Astrocyte (in vitro differentiated cells and primary cell): Measurements from ENCODE around the gene CLBA1. TPM values are rescaled to one million over a fixed set of nuclear protein-coding genes. Genes with fewer than 3 reads are reported as not detected.

Experiments
- DNase-seq: peaks from one replicate; pipeline ENCODE4 v3.0.0-alpha.2; 2010; ENCODE audit warnings: low read depth
- FAIRE-seq: peaks from 2 replicates; lab custom pipeline; 2011; peaks lifted over from hg19 to GRCh38; lab: Jason Lieb, UNC
- H2AFZ ChIP-seq: 2 replicates; pipeline ENCODE4 v1.6.0; 2012; ENCODE audit warnings: low read depth, low read length, inconsistent platforms
- H3K27ac ChIP-seq: 2 replicates; pipeline ENCODE4 v1.5.1; 2011; ENCODE audit warnings: low read depth, low read length, inconsistent platforms
- H3K27me3 ChIP-seq: 2 replicates; pipeline ENCODE4 v1.6.0; 2011; ENCODE audit warnings: low read length, inconsistent platforms; ENCODE audit not compliant: insufficient read depth
- H3K36me3 ChIP-seq: 2 replicates; pipeline ENCODE4 v1.5.1; 2011; ENCODE audit warnings: low read length, inconsistent platforms; ENCODE audit not compliant: insufficient read depth
- H3K4me1 ChIP-seq: 2 replicates; pipeline ENCODE4 v1.5.1; 2011; ENCODE audit warnings: low read length, inconsistent platforms; ENCODE audit not compliant: insufficient read depth
- H3K4me2 ChIP-seq: 2 replicates; pipeline ENCODE4 v1.6.0; 2012; ENCODE audit warnings: low read length, inconsistent platforms
- H3K4me3 ChIP-seq: 2 replicates; pipeline ENCODE4 v1.5.1; 2011; ENCODE audit warnings: low read depth, mild to moderate bottlenecking, low read length, inconsistent platforms; ENCODE audit not compliant: insufficient read depth
- H3K79me2 ChIP-seq: 2 replicates; pipeline ENCODE4 v1.6.0; 2012; ENCODE audit warnings: mild to moderate bottlenecking, low read length, inconsistent platforms; ENCODE audit not compliant: insufficient read depth
- H3K9ac ChIP-seq: 2 replicates; pipeline ENCODE4 v1.6.0; 2012; ENCODE audit warnings: mild to moderate bottlenecking, low read length, inconsistent platforms
- H3K9me3 ChIP-seq: 2 replicates; pipeline ENCODE4 v1.5.1; 2012; ENCODE audit warnings: low read depth, mild to moderate bottlenecking, low read length, inconsistent platforms; ENCODE audit not compliant: insufficient read depth
- H4K20me1 ChIP-seq: 2 replicates; pipeline ENCODE4 v1.6.0; 2012; ENCODE audit warnings: low read length, inconsistent platforms; ENCODE audit not compliant: insufficient read depth
- H3K27ac Mint-ChIP-seq: one replicate; pipeline ENCODE4 v1.8.0; 2021; ENCODE audit warnings: mild to moderate bottlenecking, mixed read lengths; ENCODE audit not compliant: unreplicated experiment
- H3K27me3 Mint-ChIP-seq: one replicate; pipeline ENCODE4 v1.8.0; 2021; ENCODE audit warnings: low read depth, mixed read lengths; ENCODE audit not compliant: unreplicated experiment
- H3K36me3 Mint-ChIP-seq: one replicate; pipeline ENCODE4 v1.8.0; 2021; ENCODE audit warnings: low read depth, mixed read lengths; ENCODE audit not compliant: unreplicated experiment
- H3K4me1 Mint-ChIP-seq: one replicate; pipeline ENCODE4 v1.8.0; 2021; ENCODE audit warnings: low read depth, mixed read lengths; ENCODE audit not compliant: unreplicated experiment
- H3K4me3 Mint-ChIP-seq: one replicate; pipeline ENCODE4 v1.8.0; 2021; ENCODE audit warnings: mild to moderate bottlenecking, moderate library complexity, mixed read lengths; ENCODE audit not compliant: unreplicated experiment
- H3K9me3 Mint-ChIP-seq: one replicate; pipeline ENCODE4 v1.8.0; 2021; ENCODE audit warnings: mild to moderate bottlenecking, mixed read lengths; ENCODE audit not compliant: unreplicated experiment
- EZH2 ChIP-seq: IDR thresholded peaks from 2 replicates; pipeline ENCODE4 v1.6.1; 2012; ENCODE audit warnings: mild to moderate bottlenecking, low read length, inconsistent platforms; ENCODE audit not compliant: insufficient read depth
- total RNA-seq: library from RNA; stranded (reverse); gene quantifications from 2 replicates; pipeline ENCODE4 v1.2.1, GENCODE V29; 2021
- TF ChIP-seq, protein P1 (sequence below): IDR thresholded peaks from 2 replicates; pipeline ENCODE4 v1.5.1; 2011; ENCODE audit warnings: low read depth, mild to moderate bottlenecking, inconsistent platforms, low read length, moderate library complexity; ENCODE audit not compliant: insufficient read depth

CLBA1 gene
- total RNA-seq, 1 donor from 2014 or later, result 6.3 TPM

GRCh38 chr14:105042813-105043212, 57.2 kb downstream of the CLBA1 start:
- TF ChIP-seq EZH2, result no peak
- TF ChIP-seq, protein P1, sequence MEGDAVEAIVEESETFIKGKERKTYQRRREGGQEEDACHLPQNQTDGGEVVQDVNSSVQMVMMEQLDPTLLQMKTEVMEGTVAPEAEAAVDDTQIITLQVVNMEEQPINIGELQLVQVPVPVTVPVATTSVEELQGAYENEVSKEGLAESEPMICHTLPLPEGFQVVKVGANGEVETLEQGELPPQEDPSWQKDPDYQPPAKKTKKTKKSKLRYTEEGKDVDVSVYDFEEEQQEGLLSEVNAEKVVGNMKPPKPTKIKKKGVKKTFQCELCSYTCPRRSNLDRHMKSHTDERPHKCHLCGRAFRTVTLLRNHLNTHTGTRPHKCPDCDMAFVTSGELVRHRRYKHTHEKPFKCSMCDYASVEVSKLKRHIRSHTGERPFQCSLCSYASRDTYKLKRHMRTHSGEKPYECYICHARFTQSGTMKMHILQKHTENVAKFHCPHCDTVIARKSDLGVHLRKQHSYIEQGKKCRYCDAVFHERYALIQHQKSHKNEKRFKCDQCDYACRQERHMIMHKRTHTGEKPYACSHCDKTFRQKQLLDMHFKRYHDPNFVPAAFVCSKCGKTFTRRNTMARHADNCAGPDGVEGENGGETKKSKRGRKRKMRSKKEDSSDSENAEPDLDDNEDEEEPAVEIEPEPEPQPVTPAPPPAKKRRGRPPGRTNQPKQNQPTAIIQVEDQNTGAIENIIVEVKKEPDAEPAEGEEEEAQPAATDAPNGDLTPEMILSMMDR, result no peak
- no peak overlapping the region for H2AFZ ChIP-seq
- Mint-ChIP-seq H3K4me3 (no peak overlapping the region), H3K9me3 (no peaks in the 10 kb centered on the region), H3K36me3 (peaks cover 2% of the 10 kb centered on the region), H3K27me3 (peaks cover 27% of the 10 kb centered on the region), H3K4me1 (no peaks in the 10 kb centered on the region), H3K27ac (no peak overlapping the region)
- FAIRE-seq (no peak), DNase-seq (no peak)
- H3K27ac ChIP-seq, result no peak overlapping the region
- H3K4me3 ChIP-seq, result no peak overlapping the region
- peaks cover 57% of the 10 kb centered on the region for H4K20me1 ChIP-seq
- H3K4me1 ChIP-seq, result no peaks in the 10 kb centered on the region
- H3K36me3 ChIP-seq, result no peaks in the 10 kb centered on the region
- no peak overlapping the region for H3K4me2 ChIP-seq
- H3K79me2 ChIP-seq, result peaks cover 26% of the 10 kb centered on the region
- H3K27me3 ChIP-seq, result no peaks in the 10 kb centered on the region
- no peaks in the 10 kb centered on the region for H3K9me3 ChIP-seq
- H3K9ac ChIP-seq, result no peak overlapping the region

GRCh38 chr14:105043641-105044040, 58.1 kb downstream of the CLBA1 start:
- H3K27me3 Mint-ChIP-seq, result peaks cover 27% of the 10 kb centered on the region
- no peaks in the 10 kb centered on the region for H3K4me1 Mint-ChIP-seq
- Histone ChIP-seq H3K4me1 (no peaks in the 10 kb centered on the region), H3K9me3 (no peaks in the 10 kb centered on the region), H3K4me3 (no peak overlapping the region), H3K27ac (no peak overlapping the region), H4K20me1 (peaks cover 57% of the 10 kb centered on the region), H3K9ac (no peak overlapping the region), H3K79me2 (peaks cover 29% of the 10 kb centered on the region), H3K4me2 (no peak overlapping the region), H3K36me3 (no peaks in the 10 kb centered on the region), H2AFZ (no peak overlapping the region), H3K27me3 (no peaks in the 10 kb centered on the region)
- TF ChIP-seq, protein P1, result no peak
- no peak for TF ChIP-seq EZH2
- H3K27ac Mint-ChIP-seq, result no peak overlapping the region
- H3K9me3 Mint-ChIP-seq, result no peaks in the 10 kb centered on the region
- H3K4me3 Mint-ChIP-seq, result no peak overlapping the region
- no peak for DNase-seq
- peaks cover 2% of the 10 kb centered on the region for H3K36me3 Mint-ChIP-seq
- FAIRE-seq, result no peak

Other genes with a start within 250 kb of the CLBA1 start
- 46.4 and 51.0 TPM in 2 replicates for gene SIVA1, start 232.6 kb upstream of the CLBA1 start, total RNA-seq
- gene AKT1, start 190.0 kb upstream of the CLBA1 start, total RNA-seq, result 148 and 155 TPM in 2 replicates
- gene ZBTB42, start 184.7 kb upstream of the CLBA1 start, total RNA-seq, result 6.6 and 6.9 TPM in 2 replicates
- 50.3 and 55.4 TPM in 2 replicates for gene CEP170B, start 120.5 kb upstream of the CLBA1 start, total RNA-seq
- 0.14 and 0.60 TPM in 2 replicates for gene PLD4, start 60.9 kb upstream of the CLBA1 start, total RNA-seq
- 34.3 and 44.7 TPM in 2 replicates for gene AHNAK2, start 7.4 kb upstream of the CLBA1 start, total RNA-seq
- gene CDCA4, start 35.3 kb downstream of the CLBA1 start, total RNA-seq, result 8.7 and 11.3 TPM in 2 replicates
- 1.7 and 2.2 TPM in 2 replicates for gene GPR132, start 79.6 kb downstream of the CLBA1 start, total RNA-seq
- gene JAG2, start 183.0 kb downstream of the CLBA1 start, total RNA-seq, result 5.8 and 6.6 TPM in 2 replicates
- gene NUDT14, start 195.5 kb downstream of the CLBA1 start, total RNA-seq, result 11.9 and 17.5 TPM in 2 replicates